HG02642 (cell line): ENCODE measurements around the gene PLEKHA8.
A peak's percentile ranks its signal among the peaks of the same experiment; 100 is the strongest.
"Not testable (repeated sequence)": the region's sequence is repeated elsewhere in the genome, so short reads cannot be mapped to it uniquely, and the experiment has no call there.

ENCODE experiments used
- ATAC-seq: cut with Tn5 transposase; IDR thresholded peaks from one replicate; pipeline ENCODE4 v1.9.1; 2021; ENCODE audit warnings: mild to moderate bottlenecking; ENCODE audit not compliant: unreplicated experiment, poor library complexity

PLEKHA8 gene

DNA sequence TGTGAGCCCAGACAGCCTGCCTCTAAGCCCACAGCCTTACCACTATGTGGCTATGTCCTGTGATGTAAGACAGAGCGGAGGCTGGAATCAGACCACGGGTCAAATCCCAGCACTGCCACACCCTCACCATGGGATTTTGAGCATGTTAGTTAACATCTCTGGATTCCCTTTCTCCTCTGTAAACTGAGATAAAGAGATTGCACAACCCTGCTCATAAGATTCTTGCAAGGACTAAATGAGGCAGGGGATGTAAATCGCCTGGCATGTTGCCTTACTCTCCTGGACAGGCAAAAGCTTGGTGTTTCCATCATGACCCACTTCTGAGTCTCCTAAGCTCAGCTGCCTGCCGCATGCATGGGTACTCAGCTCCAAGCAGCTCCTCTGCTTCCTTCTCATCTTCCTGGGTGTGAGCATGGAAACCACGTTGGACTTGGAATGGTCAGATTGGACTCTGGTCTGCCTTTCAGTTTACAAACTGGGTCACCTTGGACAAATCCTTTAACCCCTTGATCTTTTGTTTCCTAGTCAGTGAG is 65.3 kb downstream of the PLEKHA8 start:
- ATAC-seq: no peak

DNA sequence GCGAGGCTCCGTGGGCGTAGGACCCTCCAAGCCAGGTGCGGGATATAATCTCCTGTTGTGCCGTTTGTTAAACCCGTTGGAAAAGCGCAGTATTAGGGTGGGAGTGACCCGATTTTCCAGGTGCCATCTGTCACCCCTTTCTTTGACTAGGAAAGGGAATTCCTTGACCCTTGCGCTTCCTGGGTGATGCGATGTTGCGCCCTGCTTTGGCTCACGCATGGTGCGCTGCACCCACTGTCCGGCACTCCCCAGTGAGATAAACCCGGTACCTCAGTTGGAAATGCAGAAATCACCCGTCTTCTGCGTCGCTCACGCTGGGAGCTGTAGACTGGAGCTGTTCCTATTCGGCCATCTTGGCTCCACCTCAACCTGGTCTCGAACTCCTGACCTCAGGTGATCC is 70.4 kb downstream of the PLEKHA8 start:
- not testable (repeated sequence) for ATAC-seq

DNA sequence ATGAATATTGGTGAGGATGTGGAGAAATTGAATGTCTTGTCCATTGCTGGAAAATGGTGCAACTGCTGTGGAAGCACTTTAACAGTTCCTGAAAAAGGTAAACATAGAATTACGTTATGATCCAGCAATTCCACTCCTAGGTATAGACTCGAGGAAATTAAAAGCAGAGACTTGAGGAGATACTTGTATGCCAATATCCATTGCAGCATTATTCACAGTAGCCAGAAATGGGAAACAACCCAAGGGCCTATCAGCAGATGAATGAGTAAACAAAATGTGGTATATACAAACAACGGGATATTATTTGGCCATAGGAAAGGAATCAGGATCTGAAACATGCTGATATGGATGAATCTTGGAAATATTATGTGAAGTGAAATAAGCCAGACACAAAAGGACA is 74.1 kb downstream of the PLEKHA8 start:
- ATAC-seq: no peak

DNA sequence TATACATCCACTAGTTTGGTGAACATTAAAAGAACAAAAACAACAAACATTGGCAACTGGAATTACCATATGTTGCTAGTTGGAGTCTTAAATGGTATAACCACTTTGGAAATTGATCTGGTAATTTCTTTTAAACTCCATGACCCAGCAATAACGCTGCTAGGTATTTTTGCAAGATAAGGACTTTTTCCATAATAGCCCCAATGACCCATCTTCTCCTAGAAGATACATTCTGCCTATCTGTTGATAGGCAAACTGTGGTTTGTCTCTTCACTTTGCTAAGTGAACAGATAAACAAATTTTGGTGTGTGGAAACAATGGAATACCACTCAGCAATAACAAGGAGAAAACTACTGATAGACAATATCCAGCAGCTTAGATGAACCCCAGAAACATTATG is 75.9 kb downstream of the PLEKHA8 start:
- no peak for ATAC-seq

DNA sequence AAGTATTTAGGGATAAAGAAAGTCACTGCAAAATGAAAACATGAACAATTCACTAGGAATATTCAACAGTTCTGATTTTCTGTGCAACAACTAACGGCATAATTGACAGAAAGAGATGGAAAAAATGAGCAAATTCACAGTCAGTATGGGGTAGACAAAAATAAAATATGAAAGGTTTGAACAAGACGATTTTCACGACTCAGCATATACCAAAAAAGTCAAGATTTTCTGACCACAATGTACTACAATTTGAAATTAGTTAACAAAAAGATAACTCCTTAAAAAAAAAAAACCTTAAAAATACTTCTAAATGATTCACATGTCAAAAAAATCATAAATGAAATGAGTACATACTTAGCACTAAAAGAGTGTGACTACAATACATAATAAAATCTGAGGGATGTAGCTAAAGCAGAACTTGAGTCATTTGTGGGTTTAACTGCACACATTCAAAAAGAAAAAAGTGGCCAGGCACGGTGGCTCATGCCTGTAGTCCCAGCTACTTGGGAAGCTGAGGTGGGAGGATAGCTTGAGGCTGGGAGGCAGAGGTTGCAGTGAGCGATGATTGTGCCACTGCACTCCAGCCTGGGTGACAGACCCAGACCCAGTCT is 84.0 kb downstream of the PLEKHA8 start:
- no peak for ATAC-seq

DNA sequence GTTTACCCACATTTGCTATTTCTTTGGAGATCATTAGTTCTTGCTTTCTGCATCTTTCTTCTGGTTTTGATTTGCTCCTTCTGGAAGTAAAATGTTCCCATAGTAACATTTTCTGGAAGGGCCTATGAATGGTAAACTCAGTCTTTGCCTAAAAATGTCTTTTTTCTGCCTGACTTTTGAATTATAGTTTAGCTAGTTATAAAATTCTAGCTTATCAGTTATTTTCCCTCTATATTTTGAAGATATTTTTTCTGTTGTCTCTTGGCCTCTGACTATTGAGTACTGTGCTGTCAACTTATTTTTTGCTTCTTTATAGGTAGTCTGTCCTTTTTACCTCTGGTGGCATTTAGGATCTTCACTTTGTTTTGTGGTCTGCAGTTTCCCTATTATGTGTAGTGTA is 84.9 kb downstream of the PLEKHA8 start:
- ATAC-seq: no peak

DNA sequence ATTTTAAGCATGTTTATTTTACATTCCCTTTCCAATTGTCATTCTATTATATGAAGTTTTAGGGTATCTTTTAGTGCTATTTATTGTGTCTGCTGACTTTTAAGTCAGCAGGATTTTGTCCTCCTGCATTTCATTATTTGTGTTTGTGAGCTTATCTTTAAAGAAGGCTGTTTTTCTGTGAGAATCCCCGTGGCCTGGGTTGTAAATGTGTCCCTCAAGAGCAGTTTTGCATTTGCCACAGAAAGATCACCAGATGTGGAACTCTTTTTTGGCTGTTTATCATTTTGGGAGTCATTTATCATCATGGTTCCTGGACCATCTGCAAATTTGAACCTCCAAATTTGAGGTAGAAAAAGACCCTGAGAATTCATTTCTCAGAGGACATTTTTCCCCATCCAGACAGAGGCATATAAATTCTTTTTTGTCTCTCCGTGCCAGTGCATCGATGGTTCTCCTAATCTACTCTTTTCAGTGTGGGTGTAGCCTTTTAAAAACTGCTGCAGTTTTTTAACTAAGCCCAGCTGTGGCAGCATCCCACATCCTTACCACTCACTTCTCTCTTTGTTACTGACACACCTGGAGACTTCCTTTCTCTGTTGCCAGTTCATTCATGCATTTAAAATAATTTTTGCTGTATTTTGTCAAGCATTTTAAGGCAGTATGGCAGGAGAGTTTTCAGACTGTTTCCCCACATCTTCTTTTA is 86.5 kb downstream of the PLEKHA8 start:
- no peak for ATAC-seq

DNA sequence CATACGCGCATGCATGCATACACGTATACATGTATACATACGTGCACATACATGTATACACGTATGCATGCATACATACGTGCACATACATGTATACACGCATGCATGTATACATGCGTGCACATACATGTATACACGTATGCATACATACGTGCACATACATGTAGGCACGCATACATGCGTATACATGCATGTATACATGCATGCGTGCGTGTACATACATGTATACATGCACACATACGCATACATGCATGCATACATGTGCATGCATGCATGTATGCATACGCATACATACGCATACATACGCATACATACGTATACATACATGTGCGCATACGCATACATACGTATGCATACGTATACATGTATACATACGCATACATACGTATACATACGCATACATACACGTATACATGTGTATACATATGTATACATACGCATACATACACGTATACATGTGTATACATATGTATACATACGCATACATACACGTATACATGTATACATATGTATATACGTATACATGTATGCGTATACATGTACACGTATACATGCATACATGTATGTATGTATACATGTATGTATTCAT is 87.6 kb downstream of the PLEKHA8 start:
- ATAC-seq: no peak

DNA sequence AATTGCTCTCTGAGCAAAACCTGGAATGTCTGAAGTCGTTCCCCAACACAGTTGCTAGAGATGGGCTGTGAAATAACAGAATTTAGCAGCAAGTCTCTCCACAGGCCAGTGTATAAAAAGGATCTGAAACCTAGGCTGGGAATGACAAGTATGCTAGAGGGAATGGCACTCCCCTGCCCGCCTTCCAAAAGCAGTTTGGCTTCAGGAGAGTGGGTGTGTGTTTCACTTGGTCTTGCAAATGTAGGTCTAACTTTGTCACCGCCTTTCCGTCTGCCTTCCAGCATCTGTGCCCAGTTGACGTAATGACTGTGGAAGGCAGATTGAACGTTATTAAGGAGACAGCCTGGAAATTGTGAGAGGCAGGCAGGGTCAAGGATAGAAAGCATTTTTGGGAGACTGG is 88.6 kb downstream of the PLEKHA8 start:
- ATAC-seq: no peak

DNA sequence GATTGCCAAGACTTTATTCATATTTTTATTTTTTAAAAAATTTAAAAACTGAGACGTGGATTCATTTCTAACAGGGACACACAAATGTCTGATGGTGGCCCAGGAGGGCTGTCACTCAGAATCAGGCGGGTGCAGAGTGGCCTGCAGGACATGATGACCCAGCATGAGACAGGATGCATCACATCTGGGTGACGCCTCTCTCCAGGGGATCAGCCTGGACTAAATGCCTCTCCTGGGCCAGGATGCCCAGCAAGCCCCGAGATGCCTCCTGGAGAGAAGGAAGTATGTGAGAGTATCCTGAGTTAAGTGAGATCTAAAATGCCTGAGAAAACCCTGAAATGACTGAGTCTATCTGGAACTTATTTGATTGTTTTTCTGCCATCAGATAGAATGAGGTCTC is 89.7 kb downstream of the PLEKHA8 start:
- ATAC-seq: no peak

DNA sequence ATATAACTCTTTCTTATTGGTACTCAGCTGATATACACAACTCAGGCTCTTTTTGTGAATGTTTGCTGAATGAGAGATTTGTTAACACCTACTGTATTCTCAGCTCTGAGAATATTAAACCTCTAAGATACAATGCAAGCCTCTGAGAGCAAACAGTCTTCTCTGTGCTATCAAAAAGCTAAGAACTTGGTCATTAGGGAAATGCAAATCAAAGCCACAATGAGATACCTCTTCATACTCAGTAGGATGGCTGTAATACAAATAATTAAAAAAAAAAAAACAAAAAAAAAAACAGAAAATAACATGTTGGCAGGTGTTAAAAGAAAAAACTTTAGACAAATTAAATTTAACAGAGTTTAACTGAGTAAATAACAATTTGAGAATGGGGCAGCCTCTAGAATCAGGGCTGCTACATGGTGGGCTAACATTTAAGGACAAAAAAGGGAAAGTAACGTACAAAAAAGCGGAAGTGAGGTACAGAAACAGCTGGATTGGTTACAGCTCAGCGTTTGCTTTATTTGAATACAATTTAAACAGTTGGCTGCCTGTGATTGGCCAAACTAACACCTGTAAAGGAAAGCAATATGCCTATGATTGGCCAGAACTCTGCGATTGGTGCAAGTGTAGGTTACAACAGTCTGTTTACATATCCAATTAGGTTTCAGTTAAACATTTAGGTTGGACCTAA is 91.8 kb downstream of the PLEKHA8 start:
- no peak for ATAC-seq

DNA sequence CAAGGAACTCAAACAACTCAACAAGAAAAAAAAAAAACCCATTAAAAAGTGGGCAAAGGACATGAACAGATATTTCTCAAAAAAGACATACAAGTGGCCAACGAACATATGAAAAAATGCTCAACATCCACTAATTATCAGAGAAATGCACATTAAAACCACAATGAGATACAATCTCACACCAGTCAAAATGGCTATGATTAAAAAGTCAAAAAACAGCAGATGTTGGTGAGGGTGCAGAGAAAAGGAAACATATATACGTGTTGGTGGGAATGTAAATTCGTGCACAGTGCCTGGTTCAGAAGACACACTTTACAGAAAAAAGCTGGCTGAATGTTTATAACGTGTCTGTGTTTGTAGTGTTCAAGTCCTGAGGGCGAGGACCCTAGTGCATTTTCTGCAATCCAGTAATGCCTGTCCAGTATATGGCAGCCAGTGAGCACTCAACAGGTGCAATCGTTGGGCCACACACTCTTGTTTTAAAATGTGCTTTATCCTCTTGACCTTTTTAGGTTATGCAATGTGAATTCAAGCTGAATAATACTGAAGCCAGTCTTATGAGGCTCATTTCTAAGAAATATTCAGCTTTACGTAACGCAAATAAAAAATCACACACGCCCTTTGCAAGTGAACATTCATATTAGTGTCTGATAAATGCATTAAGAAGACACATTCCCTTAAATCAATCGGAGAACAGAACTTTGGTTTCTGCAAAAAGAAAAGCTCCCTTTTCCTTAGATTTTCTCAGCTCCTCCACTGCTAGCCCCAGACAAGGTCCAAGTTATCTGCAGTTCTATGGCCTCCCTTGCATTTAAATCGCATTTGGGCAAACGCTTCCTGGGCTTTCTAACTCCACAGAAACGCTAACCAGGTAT is 105.8 kb downstream of the PLEKHA8 start:
- ATAC-seq: no peak

DNA sequence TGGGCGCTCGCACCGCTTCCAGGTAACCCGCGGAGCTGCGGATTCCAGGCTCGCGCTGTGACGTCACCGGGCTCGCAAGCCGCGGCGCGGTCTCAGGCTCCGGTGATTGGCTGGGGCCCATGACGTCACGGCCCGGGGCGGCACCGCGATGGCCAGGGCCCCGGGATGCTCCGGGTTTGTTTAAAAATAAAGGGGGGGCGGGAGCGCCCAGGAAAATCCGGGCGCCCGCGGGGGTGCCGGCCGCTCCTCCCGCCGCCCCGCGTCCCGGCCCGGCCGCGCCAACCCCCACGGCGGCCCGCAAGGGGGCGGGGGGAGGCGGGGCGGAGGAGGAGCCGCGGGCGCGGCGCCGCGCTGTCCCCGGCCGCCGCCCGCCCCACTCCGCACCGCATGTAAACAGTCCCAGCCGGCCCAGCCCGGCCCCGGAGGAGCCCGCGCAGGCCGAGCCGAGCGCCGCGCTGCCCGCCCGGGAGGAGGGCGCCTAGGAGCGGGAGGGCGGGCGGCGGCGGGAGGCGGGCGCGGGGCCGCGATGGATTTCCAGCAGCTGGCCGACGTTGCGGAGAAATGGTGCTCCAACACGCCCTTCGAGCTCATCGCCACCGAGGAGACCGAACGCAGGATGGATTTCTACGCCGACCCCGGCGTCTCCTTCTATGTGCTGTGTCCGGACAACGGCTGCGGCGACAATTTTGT is 106.5 kb downstream of the PLEKHA8 start, which contains the start of gene MTURN:
TSS of gene MTURN (plus strand) at position 376 of the 690 bp plus-strand sequence. CDS start at position 527, 151 bp downstream.
- peak; percentile 88 for ATAC-seq

DNA sequence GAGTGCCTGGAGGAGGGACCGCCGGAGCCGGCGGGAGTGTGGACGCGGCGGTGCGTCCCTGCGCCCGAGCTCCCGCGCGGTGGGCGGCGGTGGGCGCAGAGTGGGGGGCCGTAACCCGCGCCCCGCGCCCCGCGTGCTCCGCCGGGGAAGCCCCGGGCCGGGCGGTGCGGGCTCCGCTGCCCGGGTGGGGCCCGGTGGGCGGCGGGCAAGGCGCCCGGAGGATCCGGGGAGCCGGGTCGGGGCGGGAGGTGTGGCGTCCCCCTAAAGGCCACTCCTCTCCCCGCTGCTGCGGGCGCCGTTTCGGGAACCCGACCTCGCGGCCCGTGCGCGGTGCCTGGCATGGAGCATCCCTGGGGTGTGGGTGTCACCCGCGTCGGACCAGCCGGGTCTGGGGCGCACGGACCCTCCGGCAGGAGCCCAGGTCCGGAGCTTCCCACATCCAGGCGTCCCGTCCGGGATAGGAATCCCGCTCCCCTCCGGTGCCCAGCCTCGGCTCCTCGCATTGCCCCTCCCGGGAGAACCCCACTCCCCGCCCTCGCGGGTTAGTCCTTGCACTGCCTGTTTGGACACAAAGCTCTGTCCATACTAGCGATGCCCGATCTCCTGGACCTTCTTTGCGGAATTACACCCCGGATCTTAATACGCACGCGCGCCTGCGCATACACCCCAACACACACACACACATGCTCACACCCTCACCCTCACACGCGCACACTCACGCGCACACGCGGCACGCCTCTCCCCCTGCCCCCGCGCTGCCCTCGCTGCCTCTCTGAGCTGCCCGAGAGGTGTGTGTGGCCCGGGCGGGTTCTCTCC is 107.3 kb downstream of the PLEKHA8 start:
- ATAC-seq: peak; percentile 22

DNA sequence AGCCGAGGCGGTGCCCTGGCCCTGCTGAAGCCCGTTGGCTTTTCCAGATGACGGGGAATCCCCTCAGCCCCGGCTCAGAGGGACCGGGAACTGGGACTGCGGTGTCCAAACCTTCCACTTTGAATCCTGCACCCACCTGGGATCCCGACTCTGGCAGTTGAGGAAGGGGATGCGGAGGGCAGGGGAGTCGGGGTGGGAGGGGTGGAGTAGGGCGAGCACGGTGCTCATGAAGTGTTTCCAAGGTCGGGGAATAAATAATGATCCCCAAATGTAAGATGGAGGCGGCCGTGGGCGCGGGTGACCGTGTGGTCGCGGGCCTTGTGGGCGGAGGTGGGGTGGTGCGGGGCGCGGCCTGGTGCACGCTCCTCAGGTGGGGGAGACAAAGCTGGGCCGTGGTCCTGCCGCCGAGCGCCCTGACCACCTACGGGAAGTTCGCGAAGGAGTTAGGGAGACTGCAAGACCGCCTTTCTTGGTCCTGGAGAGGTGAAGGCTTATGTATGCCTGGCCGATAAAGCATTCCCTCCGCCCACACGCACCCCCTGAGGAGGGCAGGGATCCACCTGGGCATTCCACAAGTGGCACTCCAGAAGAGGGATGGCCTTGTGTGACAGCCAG is 108.0 kb downstream of the PLEKHA8 start:
- no peak for ATAC-seq

DNA sequence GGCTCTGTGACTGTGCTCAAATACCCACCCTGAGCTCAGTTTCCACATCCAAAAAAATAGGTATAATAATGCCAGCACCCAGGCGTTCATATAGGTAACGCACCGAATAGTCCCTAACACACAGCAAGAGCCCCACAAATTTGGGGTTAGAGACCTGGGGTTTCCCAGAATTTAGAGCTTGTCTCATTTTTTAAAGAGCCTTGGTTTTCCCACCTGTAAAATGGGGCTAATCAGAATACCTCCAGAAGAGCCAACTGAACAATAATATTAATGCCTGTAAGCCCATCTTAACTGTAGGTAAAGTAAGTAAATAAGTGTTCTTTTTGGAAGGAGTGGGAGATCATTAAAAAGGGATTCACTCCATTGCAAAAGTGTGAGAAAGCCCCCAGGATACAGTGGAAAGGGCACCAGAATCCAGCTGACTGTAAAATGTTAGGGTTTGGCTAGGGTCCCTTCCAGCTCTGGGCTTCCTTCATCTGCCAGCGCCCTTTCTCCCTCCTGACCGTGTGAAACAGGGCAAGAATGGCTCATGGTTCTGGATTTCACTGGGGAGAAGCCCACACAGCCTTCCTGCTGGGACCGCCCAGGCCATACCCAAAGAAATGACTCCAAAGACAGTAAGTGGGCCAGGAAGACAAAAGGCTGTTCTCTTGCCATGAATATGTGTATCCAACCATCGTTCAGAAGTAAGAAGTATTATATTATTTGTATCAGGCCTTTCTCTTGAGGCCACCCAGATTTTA is 108.7 kb downstream of the PLEKHA8 start:
- ATAC-seq: no peak

DNA sequence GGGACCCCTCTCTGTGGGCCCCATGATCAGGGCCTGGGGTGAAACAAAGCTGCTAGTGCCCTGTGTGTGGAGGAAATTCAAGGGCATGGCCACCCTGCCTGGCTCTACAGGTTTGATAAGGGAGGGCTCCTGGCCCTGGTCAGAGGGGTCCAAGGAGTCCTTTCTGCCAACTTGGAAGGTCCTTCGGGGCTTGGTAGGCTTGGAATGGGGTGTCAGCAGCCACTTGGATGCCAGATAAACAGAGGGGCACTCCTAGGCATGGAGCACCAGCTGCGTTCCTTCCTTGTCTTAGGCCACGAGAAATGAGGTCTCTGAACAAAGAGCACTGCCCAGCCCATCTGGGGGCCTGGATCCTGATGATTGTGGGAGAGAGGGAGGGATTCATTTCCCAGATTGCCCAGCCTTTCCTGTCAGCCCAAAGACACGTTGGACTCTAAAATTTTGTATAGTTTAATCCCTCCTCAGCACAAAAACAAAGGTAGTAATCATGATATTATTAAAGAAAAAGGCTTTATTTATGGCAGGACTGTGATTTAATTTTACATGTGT is 111.7 kb downstream of the PLEKHA8 start:
- no peak for ATAC-seq
